ENCODE results near the gene ZNF710. TPM values are rescaled to one million over a fixed set of nuclear protein-coding genes. Genes with fewer than 3 reads are reported as not detected.
"Not testable (repeated sequence)": the region's sequence is repeated elsewhere in the genome, so short reads cannot be mapped to it uniquely, and the experiment has no call there.

The ZNF710 gene, protein sequence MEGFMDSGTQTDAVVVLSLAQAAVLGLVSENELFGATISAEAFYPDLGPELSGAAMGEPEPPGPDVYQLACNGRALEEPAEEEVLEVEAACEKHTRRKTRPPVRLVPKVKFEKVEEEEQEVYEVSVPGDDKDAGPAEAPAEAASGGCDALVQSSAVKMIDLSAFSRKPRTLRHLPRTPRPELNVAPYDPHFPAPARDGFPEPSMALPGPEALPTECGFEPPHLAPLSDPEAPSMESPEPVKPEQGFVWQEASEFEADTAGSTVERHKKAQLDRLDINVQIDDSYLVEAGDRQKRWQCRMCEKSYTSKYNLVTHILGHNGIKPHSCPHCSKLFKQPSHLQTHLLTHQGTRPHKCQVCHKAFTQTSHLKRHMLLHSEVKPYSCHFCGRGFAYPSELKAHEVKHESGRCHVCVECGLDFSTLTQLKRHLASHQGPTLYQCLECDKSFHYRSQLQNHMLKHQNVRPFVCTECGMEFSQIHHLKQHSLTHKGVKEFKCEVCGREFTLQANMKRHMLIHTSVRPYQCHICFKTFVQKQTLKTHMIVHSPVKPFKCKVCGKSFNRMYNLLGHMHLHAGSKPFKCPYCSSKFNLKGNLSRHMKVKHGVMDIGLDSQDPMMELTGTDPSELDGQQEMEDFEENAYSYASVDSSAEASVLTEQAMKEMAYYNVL
- 10 to 100 TPM; 21.7 to 28.2 (median 25.0) TPM for total RNA-seq

DNA sequence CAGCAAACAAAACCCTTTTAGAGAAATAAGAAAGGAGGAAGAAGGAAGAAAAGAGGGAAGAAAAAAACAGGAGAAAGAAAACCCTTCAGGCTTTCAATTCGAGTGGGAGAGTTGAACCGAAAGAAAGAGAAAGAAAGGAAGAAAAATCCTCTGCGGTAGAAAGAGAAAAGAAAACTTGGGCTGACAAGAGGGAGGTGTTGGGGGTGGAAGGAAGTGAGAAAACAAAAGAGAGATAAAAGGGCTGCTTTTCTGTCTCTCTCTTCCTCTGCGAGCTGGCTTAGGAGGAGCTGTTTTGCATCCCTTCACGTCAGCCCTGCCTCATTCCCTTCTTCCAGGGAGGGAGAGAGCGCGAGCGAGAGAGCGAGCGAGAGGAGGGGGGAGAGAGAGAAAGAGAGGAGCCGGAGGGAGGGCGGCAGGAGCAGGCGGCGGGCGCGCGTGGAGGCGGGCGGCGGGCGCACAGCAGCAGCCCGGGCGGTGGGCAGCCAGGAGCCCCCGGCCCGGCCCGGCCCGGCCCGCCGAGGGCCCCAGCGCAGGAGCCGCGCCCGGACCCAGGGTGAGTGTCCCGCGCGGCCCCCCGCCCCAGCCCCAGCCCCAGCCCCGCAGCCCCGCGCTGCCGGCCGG, at the start of gene ZNF710:
Gene ZNF710 (plus strand): TSS at position 263 of the 621 bp plus-strand sequence. CDS start 65,814 bp downstream, outside the sequence.
- no peaks in the 10 kb centered on the region for H3K9me3 Mint-ChIP-seq
- peaks cover 2% of the 10 kb centered on the region for H3K36me3 Mint-ChIP-seq (ENCODE audit: insufficient read depth)
- peaks cover 50% of the 10 kb centered on the region for H3K4me1 Mint-ChIP-seq (ENCODE audit: low read depth)
- DNase-seq: no peak
- peak; percentile 27 to 30 for ATAC-seq
- no peaks in the 10 kb centered on the region for H3K27me3 Mint-ChIP-seq (ENCODE audit: low read depth)
- H3K4me3 Mint-ChIP-seq: peak within 1 kb of the TSS; percentile 98

DNA sequence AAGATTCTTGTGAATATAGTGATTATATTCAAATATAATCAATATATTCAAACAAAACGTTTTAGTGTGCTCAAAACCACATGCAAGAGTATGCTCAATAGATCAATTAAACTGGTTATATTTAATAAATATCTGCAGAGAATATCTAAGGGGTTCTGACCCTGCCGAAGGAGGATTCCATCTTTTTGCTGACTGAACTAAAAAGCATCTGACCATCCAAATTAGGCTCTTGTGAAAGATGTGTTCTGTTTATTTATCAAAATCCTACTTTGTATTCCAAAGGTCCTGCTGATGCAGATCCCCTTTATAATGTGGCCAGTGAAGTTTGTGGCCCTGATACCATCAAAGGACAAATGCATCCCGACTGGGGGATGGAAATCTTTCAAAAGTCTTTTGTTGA, 46.6 kb upstream of the ZNF710 start:
- DNase-seq (no peak), ATAC-seq (no peak)
- no peak overlapping the region for H3K4me3 Mint-ChIP-seq

DNA sequence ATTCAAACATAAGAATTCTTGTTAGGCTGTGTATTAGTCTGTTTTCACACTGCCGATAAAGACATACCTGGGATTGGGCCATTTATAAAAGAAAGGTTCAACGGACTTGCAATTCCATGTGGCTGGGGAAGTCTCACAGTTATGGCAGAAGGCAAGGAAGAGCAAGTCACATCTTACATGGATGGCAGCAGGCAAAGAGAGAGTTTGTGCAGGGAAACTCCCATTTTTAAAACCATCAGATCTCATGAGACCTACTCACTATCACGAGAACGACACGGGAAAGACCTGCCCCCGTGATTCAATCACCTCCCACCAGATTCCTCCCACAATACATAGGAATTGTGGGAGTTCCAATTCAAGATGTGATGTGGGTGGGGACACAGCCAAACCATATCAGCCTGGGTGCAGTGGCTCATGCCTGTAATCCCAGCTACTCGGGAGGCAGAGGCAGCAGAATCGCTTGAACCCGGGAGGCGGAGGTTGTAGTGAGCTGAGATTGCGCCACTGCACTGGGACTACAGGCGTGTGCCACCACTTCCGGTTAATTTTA, 45.6 kb upstream of the ZNF710 start:
- H3K9me3 Mint-ChIP-seq; H3K4me3 Mint-ChIP-seq; H3K4me1 Mint-ChIP-seq (ENCODE audit: low read depth); DNase-seq; H3K36me3 Mint-ChIP-seq (ENCODE audit: insufficient read depth); H3K27me3 Mint-ChIP-seq (ENCODE audit: low read depth); ATAC-seq: not testable (repeated sequence)

More for the DNA sequence above, 46.6 kb upstream of the ZNF710 start:
- H3K27me3 Mint-ChIP-seq (ENCODE audit: low read depth): no peaks in the 10 kb centered on the region
- peaks cover 5% of the 10 kb centered on the region for H3K9me3 Mint-ChIP-seq
- peaks cover 2% of the 10 kb centered on the region for H3K4me1 Mint-ChIP-seq (ENCODE audit: low read depth)
- H3K36me3 Mint-ChIP-seq (ENCODE audit: insufficient read depth): no peaks in the 10 kb centered on the region

DNA sequence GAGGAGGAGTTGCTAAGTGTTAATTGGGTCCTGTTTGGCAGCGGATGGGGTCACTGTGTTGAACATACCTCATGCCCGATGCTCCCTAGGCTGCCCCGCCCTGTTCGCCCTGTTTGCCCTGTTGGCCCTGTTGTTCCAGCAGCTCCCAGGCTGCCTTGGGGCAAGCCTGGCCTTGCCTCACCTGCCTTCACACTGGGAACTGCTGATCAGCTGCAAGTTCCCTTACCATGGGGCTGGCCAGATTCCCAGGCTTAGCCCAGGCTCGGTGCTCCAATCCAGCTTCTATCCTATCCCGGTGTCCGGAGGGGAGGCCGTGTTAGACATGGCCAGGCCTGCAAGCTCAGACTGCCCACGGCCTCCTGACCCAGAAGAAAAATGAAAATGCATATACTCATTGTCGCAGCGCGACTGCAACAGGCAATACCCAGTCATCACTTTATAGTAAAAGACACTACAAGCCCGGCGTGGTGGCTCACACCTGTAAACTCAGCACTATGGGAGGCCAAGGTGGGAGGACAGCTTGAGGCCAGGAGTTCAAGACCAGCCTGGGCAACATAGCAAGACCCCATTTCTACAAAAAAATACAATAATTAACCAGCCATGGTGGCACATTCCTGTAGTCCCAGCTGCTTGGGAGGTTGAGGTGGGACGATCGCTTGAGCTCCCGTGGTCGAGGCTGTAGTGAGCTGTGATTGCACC, 42.9 kb upstream of the ZNF710 start:
- ATAC-seq (no peak), DNase-seq (no peak)
- peaks cover 5% of the 10 kb centered on the region for H3K9me3 Mint-ChIP-seq
- no peaks in the 10 kb centered on the region for H3K27me3 Mint-ChIP-seq (ENCODE audit: low read depth)
- H3K4me3 Mint-ChIP-seq: no peak overlapping the region
- no peaks in the 10 kb centered on the region for H3K36me3 Mint-ChIP-seq (ENCODE audit: insufficient read depth)
- H3K4me1 Mint-ChIP-seq (ENCODE audit: low read depth): no peaks in the 10 kb centered on the region

DNA sequence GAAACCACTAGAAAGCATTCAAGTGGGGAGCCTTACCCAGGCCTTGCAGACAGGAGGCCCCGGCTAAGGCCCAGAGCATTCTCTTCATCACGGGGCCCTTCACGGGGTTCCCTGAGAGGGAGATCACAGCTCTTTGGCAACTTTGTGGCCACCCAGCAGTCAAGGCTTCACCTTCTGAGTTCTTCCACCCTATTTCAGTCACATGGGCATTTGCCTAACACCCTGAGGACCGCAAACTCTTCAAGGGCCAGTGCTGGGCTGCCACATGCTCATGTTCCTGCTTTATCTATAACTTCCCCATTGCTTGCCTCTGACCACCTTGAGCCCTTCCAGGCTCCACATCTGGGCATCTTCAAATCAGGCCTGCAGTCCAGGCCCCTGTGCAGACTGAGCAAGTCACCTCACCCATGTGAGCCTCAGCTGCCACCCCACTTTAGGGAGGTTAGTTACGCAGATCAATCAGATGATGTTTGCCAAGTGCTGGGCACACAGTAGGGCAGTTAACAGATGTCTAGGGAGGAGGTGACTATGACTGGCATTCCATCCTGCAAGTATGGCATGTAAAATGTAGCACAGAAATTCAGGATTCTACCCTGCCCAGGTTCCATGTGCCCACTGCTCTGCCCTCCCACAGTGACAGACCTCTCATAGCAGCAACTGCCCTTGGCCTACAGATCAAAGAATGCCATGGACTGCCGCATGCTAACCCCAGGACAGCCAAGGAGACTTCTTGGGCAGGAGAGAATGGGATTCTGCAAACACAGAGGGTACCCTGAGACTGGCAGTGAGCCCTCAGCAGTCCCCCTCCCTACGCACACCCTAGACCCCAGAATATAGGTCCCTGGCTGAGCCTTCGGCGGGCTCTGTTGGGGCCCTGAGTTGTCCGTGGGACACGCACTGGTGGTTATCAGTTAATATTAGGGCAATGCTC, 37.6 kb upstream of the ZNF710 start:
- DNase-seq (no peak), ATAC-seq (no peak)

DNA sequence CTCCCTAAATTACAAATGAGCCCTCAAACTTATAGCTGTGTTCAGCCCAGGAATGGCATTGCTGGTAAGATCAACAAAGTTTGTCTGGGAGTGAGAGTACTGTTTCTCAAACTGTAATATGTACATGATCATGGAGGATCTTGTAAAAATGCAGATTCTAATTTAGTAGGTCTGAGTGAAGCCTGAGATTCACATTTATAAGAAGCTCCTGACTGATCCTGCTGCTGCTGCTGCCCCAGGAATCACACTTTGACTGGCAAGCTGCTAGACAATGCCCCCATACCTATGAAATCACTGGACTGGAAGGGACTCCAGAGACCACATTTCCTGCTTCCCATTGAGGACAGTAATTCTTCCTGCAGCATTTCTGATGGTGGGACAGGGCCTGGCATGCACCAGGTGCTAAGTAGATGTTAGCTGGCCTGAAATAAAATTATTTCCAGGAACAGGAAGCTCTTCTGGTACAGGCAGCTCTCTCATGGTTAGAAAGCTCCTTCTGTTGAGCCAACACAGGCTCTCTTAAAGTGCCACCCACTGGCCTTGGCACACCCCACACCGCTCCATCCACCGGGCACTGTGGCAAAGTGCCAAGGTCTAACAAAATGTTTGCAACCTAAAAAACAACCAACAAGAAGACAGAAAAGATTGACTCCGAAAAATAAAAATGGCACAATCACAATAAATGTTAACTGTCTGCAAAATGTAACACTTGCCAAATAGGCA, 36.7 kb upstream of the ZNF710 start:
- ATAC-seq: no peak
- no peak for DNase-seq
- Mint-ChIP-seq H3K36me3 (ENCODE audit: insufficient read depth) (no peaks in the 10 kb centered on the region), H3K9me3 (no peaks in the 10 kb centered on the region), H3K4me1 (ENCODE audit: low read depth) (no peaks in the 10 kb centered on the region), H3K4me3 (no peak overlapping the region), H3K27me3 (ENCODE audit: low read depth) (no peaks in the 10 kb centered on the region)

More for the DNA sequence above, 37.6 kb upstream of the ZNF710 start:
- no peak overlapping the region for H3K4me3 Mint-ChIP-seq
- H3K4me1 Mint-ChIP-seq (ENCODE audit: low read depth): no peaks in the 10 kb centered on the region
- H3K9me3 Mint-ChIP-seq: no peaks in the 10 kb centered on the region
- no peaks in the 10 kb centered on the region for H3K27me3 Mint-ChIP-seq (ENCODE audit: low read depth)
- no peaks in the 10 kb centered on the region for H3K36me3 Mint-ChIP-seq (ENCODE audit: insufficient read depth)

DNA sequence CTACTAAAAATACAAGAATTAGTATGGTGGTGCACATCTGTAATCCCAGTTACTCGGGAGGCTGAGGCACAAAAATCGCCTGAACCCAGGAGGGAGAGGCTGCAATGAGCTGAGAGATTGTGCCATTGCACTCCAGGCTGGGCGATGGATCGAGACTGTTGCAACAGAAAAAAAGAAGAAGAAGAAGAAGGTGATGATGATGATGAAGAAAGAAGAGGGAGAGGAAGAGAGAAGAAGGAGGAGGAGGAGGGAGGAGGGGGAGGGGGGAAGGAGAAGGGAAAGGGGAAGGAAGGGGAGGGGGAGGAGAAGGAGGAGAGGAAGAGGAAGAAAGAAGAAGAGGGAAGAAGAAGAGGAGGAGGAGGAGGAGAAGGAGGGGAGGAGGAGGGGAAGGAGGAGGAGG, 33.2 kb upstream of the ZNF710 start:
- Mint-ChIP-seq H3K4me1 (ENCODE audit: low read depth) (no peaks in the 10 kb centered on the region), H3K36me3 (ENCODE audit: insufficient read depth) (no peaks in the 10 kb centered on the region), H3K27me3 (ENCODE audit: low read depth) (no peaks in the 10 kb centered on the region), H3K4me3 (no peak overlapping the region), H3K9me3 (no peaks in the 10 kb centered on the region)
- no peak for ATAC-seq
- DNase-seq: no peak

DNA sequence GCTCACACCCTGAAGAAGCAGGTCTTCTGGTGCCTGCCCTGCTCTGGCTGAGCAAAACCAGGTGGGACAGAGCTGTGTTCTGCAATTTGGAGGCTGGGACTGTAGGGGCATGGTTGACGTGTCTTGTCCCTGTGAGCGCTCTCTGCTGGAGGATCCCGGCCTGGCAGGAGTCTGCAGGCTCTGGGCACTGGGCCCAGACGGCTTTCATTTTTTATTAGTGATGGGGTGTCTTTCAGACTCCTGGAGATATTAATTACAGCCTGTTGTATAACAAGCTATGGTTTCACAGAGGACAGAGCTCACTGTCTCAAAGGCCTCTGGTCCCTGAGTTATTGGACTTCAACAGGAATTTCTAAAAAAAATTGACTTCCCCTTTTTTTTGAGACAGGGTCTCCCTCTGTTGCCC, 29.5 kb upstream of the ZNF710 start:
- Mint-ChIP-seq H3K36me3 (ENCODE audit: insufficient read depth) (no peaks in the 10 kb centered on the region), H3K4me3 (no peak overlapping the region)
- peak; percentile 84 to 85 for ATAC-seq

DNA sequence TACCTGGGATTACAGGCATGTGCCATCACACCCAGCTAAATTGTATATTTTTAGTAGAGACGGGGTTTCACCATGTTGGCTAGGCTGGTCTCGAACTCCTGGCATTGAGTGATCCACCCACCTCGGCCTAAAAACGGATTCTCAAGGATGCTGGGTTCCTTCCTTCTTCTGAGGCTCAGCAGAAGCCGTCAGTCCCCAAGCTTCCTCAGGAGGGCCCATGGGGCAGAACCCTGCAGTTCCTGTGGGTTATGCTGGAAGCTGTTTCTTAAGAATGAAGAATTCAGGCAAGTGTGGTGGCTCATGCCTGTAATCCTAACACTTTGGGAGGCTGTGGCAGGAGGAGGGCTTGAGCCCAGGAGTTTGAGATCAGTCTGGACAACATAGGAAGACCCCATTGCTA, 29.0 kb upstream of the ZNF710 start:
- Mint-ChIP-seq H3K27me3 (ENCODE audit: low read depth) (no peaks in the 10 kb centered on the region), H3K4me3 (no peak overlapping the region), H3K36me3 (ENCODE audit: insufficient read depth) (no peaks in the 10 kb centered on the region), H3K4me1 (ENCODE audit: low read depth) (no peaks in the 10 kb centered on the region), H3K9me3 (no peaks in the 10 kb centered on the region)
- ATAC-seq (no peak), DNase-seq (no peak)

More for the DNA sequence above, 29.5 kb upstream of the ZNF710 start:
- H3K4me1 Mint-ChIP-seq (ENCODE audit: low read depth): no peaks in the 10 kb centered on the region
- no peaks in the 10 kb centered on the region for H3K9me3 Mint-ChIP-seq
- H3K27me3 Mint-ChIP-seq (ENCODE audit: low read depth): no peaks in the 10 kb centered on the region
- DNase-seq: peak; percentile 23

DNA sequence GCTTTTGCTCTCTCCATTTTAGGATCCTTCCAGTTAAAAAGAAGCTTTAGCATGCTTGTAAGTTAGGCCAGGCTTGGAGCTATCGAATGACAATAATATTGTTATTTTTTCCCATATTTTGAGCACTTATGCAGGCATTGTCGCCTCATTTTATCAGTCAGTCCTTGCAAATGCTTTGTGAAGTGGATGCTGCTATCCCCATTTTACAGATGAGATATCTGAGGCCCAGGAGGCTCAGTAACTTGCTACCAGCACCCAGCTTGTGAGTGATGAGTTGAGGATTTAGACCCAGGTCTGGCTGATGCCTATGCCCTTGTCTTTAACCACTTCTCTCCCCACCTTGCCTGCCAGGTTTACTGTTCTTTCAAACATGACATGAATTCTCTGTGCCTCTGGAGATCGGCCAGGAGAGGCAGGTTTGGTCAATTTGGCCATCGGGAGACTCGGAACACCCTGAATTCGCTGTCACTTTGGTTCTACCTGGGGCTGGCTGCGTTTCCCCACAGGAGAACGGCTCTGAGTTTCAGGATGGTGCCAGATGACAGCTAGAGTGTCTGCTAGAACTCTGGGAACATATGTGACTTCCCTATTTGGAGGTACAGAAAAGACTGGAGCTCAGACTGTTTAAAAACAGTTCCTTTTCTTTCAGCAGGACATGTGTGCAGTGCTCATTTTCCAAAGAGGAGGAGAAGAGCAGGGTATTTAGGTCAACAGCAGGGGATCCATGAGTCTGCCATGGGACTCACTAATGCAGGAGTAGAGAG, 25.5 kb upstream of the ZNF710 start:
- H3K4me3 Mint-ChIP-seq: no peak overlapping the region
- ATAC-seq: no peak
- no peaks in the 10 kb centered on the region for H3K9me3 Mint-ChIP-seq
- no peaks in the 10 kb centered on the region for H3K27me3 Mint-ChIP-seq (ENCODE audit: low read depth)
- no peak for DNase-seq
- no peaks in the 10 kb centered on the region for H3K4me1 Mint-ChIP-seq (ENCODE audit: low read depth)
- H3K36me3 Mint-ChIP-seq (ENCODE audit: insufficient read depth): no peaks in the 10 kb centered on the region

DNA sequence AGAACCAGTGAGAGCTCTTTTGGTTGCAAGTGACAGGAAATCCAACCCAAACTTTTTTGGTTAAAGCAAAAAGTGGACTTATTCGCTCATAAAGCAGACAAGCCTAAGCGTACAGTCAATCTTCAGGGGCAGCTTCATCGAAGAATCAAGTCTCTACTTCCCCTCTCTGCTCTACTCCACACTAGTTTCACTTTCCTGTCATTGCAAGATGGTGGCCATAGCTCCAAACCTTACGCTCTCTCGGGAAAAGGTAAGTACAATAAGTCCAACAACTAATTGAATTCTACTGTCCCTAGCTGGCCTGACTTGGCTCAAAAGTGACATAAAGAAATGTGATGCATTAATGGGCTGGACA, 24.9 kb upstream of the ZNF710 start:
- H3K4me1 Mint-ChIP-seq (ENCODE audit: low read depth): no peaks in the 10 kb centered on the region
- H3K9me3 Mint-ChIP-seq: no peaks in the 10 kb centered on the region
- H3K27me3 Mint-ChIP-seq (ENCODE audit: low read depth): peaks cover 3% of the 10 kb centered on the region
- DNase-seq (no peak), ATAC-seq (no peak)
- no peak overlapping the region for H3K4me3 Mint-ChIP-seq
- no peaks in the 10 kb centered on the region for H3K36me3 Mint-ChIP-seq (ENCODE audit: insufficient read depth)

DNA sequence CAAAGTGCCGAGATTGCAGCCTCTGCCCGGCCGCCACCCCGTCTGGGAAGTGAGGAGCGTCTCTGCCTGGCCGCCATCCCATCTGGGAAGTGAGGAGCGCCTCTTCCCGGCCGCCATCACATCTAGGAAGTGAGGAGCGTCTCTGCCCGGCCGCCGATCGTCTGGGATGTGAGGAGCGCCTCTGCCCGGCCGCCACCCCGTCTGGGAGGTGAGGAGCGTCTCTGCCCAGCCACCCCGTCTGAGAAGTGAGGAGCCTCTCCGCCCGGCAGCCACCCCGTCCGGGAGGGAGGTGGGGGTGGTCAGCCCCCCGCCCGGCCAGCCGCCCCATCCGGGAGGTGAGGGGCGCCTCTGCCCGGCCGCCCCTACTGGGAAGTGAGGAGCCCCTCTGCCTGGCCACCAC, 23.3 kb upstream of the ZNF710 start:
- not testable (repeated sequence) for H3K4me3 Mint-ChIP-seq; H3K9me3 Mint-ChIP-seq; H3K36me3 Mint-ChIP-seq (ENCODE audit: insufficient read depth); H3K4me1 Mint-ChIP-seq (ENCODE audit: low read depth); DNase-seq; ATAC-seq; H3K27me3 Mint-ChIP-seq (ENCODE audit: low read depth)
